HG02763 (cell line): ENCODE results near the gene NPTXR.

ENCODE experiments used
- ATAC-seq: cut with Tn5 transposase; IDR thresholded peaks from one replicate; pipeline ENCODE4 v1.9.1; 2021; ENCODE audit warnings: mild to moderate bottlenecking, moderate library complexity; ENCODE audit not compliant: unreplicated experiment

NPTXR gene

DNA sequence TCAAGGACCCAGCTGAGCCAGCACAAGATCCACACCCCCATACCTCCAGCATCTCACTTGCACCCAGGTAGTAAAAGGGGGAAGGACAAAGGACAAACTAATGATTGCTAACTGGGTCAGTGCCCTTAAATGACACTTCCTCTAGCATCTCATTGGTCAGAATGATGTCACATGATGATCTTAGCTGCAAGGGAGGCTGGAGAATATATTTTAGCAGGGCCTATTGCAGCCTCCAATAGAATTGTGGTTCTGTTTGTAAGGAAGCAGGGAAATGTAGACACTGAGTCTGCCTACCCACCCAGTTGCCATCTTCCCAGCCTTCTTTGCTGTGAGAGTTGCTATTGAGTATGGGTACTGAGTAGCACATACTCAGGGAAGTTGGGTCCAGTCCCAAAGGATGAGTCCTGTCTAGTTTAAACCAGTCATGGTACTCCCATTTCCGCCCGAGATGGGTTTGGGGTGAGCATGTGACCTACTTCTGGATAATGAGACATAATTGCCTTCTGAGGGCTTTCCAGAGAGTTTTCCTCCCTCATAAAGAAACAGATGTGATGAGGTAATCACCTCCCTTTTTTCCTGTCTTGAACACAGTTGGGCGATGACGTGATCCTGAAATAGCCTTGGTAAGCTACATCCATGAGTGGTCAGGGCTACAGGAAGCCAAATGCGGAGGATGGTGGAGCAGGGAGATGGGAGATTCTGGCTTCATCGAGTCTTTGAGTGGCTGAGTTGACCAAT, 44.4 kb downstream of the NPTXR start:
- ATAC-seq: no peak

DNA sequence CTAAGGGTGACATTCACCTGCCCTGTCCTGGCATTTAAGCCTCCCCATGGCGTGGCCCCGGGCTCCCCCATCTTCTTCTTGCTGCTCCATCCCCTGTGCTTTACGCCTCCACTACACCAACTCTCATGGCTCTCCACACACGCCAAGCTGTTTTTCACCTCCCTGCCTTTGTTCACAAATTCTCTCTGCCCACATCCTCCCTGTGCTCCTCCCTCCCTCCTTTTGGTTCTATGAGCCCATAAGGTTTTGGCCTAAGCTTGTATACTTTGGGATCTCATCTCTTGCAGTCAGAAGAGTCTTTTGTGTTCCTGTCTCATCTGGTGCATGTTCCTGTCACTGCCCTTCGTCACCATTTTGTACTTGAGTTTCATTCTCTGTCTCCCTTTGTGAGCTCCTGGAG, 45.3 kb downstream of the NPTXR start:
- ATAC-seq: no peak

DNA sequence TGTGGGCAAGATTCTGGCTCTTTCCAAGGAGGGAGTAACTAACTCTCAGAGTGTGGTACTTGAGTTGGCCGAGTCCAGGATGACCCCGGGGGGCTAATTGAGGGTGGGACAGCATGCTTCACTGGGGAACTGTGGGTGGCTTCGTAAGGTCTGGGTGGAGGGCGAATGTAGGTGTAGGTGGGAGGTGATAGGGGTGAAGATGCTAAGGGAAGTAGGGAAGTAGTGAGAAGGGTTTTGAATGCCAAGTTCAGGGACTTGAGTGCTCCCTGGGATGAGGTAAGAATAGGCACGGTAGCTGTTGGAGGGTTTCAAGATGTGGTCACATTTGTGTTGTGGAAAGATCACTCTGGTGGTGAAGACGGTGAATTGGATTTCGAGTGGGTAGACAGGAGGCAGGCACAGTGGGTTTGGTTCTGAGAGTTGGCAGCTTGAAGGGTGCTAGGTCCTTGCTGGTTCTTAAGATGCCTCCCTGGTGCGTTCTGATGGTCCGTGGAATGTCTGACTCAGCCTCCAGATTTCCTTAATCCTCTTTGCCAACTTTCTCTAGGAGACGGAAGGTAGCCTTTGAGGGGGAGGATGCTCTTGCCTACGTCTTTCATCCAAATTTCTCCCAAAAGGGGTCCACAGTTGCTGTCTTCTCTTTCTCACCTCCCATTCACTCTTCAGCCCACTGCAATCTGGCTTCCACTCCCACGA, 47.4 kb downstream of the NPTXR start:
- ATAC-seq: no peak

DNA sequence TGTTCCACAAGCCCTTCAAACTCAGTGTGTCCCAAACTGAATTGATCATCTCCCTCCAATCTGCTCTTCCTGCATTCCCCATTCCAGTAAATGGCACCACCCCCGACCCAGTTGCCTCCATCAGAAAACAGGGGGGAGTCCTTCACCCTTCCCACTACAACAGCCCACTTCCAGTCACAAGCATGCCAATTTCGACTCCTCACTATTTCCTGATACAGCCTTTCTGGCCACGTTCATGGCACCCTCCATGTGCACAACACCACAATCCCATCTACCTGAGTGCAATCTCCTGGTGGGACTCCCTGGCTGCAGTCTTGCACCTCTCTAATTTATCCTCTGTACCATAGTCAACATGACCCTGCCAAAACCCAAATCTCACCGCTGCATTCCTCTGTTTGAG, 48.3 kb downstream of the NPTXR start:
- ATAC-seq: no peak

DNA sequence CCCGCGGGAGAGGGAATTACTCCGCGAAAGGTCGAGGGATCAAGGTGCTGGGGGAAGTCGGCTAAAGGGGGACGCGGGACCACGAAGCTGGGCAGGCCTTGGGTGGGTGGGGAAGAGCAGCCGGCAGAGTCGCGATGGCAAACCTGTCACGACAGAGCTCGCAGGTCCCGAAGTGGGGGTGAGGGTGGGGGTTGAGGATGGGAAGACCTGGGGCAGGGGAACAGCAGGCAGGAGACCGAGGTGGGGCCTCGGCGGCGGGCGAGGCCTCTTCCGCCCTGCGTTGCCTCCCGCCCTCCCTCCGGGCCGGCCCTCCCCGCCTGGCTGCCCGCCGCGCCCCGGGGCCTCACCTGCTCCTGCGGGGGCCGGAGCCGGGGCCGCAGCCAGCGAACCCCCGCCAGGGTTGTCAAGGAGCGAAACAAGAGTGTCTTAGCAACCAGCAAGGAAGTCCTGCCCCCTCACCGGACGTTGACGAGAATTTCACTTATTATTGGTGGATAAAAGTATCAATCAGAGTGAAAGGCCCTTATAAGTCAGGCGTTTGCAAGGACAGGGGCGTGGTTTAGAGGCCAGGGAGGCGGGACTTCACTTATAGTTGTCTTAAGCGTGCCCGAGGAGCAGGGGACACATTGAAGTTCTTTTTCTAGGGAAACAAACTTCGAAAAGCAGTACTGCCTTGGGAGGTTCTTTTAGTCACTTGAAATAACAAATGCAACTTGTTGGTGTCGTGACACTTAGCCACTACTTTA, 49.9 kb downstream of the NPTXR start, which contains the start of gene DNAL4:
Gene DNAL4 (minus strand): TSS at position 423 of the 746 bp plus-strand sequence. CDS start 11,412 bp downstream, outside the sequence.
- ATAC-seq: peak; percentile 98

DNA sequence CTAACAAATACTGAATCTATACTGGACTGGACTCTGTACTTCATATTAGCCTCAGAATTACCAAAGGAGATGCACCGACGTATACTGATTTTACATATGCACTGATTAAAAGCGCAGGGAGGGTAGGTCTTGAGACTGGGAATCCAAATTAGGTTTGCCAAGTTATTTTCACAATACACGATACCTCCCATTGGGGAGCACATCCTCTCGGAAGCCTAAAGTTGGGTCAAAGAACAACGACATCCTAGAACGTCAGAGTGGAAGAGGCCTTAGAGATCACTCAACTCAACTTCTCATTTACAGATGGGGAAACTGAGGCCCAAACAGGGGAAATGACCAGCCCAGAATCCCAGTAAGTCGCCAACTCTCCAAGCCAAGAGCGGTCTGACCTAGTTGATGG, 50.5 kb downstream of the NPTXR start:
- ATAC-seq: no peak

DNA sequence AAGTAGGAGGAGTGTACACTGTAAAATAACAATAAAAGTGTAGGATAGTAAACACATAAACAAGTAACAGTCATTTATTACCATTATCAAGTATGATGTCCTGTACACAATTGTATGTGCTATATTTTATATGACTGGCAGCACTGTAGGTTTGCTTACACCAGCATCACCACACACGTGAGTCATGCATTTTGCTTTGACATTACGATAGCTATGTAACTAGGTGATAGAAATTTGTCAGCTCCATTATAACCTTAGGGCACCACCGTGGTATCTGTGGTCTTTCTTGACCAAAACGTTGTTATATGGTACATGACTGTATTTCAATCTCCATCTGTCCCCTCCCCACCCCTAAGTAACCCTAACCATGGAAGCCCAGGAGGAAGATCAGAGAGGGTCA, 51.0 kb downstream of the NPTXR start:
- ATAC-seq: no peak

DNA sequence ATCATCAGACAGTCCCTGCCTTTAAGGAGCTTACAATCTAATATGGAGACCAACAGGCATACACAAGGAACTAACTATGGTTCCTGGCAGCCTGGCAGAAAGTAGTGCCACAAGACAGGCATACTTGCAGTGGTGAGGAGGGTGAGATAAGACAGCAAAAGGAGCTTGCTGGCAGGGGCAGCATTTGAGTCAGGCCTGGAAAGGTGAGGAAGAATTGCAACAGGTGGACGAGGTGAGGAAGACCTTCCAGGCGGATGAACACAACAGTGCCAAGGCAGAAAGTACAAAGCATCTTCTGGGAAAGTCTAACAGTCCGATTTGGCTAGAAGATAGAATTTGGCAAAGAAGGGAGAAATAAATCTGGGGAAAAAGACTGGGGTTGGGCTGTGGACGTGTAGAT, 54.2 kb downstream of the NPTXR start:
- no peak for ATAC-seq

DNA sequence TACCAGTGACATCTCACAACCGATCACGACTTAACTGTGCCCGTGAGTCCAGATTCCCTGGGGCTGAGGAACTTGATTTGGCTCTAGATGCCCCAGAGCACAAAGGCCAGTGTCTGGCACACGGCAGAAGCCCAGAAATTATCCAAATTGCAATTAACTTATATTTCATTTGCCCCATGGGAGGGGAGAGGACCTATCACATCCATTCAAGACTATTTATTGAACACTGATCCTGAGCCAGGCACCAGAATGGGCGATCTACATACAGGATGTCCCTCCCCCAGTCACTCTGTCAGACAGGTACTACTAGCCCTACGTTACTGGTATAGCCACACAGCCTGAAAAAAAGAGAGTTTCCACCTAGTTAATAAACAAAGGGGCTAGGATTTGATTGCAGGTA, 55.0 kb downstream of the NPTXR start:
- ATAC-seq: no peak

DNA sequence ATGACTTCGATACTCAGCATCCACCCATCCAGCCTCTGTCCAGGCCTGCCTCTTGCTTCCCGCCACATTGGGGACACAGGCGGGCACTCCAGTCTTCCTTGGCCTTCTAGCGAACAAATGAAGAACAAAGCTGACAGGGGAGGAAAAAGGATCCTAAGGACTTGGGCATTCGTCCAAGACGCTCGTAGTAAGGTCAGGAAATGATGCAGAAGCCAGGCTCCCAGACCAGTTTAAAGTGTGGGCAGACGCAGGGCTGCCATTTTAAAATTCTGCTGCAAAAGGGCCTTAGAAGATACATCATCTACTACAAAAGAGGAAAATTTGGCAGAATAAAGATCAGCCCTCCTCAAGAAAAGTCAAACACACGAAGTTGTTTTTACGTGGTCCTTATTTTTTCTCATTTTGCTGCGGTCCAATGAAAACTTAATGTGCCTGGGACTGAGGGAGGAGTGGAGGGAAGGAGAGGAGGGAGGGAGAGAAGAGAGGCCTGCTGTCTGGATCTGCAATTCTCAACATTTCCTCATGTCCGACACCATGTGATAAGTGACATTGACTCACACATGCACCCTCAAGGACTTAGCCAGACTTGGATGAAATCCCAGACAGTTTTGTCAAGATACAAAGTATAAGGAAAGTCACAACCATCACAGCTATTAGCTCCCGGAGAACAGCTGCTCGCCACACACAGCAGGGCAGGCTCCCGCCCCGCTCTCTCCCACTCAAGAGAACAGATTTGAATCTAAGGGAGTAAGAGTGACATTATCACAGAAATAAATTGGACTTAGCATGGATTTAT, 55.6 kb downstream of the NPTXR start:
- no peak for ATAC-seq

DNA sequence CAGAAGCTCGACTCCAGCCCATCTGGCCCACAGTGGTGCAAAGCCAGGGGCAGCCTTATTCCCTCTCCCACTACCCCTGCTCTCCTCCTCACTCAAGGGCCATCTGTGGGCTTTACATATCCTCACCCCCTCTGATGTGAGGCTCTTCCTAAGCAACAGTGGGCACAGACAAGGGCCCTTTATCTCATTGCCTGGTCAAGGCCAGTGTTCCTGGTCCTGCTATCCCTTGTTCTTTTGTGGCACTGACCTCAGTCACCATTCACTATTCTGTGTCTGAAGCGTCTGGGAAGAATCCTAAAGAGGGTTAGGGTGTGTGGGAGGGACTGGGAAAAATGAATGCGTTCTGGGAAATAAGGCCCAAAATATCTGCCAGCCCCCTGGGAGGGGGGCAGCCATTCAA, 57.2 kb downstream of the NPTXR start:
- no peak for ATAC-seq

DNA sequence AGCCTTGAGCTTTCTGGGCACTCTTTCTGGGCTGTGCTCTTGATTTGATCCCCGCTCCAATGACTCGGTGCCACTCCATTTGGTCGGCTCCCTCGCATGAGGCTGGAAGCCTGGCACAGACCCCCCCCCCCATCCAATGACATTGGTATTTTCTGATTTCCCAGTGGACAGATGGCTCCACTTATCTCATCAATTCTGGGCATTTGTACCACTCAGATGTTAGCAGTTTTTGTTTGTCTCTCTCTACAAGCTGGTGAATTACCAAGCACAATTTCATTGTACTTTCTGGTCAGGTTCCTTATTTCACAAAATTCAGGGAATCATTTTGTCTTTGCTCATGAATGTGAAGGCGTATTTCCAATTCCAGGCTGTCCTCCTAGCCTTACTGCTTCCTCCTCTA, 59.0 kb downstream of the NPTXR start:
- ATAC-seq: no peak

DNA sequence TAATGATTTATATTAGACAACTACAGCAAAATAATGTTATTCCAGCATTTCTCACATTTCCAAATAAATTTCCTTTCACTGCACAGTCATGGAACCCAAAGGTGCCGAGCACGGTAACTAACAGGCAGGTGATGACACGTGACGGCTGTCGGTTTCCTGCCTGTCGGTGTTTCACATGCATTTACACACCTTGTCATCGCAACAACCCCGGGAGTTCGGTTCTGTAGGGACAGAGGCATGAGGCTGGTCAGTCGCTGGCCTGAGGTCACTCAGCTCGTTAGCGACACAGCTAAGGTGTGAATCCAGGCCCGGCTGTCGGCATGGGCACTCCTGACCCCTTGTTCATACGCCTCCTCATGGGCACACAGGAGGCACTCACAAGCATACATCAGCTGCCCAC, 59.8 kb downstream of the NPTXR start:
- ATAC-seq: no peak

DNA sequence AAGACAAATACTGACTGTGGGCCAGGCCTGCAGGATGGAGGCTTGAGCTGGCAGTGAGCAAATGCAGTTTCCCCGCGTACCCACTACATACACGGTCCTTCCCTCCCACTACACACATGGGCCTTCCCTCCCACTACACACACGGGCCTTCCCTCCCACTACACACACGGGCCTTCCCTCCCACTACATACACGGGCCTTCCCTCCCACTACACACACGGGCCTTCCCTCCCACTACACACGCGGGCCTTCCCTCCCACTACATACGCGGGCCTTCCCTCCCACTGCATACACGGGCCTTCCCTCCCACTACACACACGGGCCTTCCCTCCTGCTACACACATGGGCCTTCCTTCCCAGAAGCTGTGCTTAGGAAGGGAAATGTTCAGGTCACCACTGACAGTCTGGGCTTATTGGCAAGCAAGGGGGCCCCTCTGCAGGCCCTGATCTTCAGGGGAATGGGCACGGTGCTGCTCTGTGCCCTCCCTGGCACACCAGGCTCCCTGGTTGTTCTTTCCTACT, 60.7 kb downstream of the NPTXR start:
- no peak for ATAC-seq

DNA sequence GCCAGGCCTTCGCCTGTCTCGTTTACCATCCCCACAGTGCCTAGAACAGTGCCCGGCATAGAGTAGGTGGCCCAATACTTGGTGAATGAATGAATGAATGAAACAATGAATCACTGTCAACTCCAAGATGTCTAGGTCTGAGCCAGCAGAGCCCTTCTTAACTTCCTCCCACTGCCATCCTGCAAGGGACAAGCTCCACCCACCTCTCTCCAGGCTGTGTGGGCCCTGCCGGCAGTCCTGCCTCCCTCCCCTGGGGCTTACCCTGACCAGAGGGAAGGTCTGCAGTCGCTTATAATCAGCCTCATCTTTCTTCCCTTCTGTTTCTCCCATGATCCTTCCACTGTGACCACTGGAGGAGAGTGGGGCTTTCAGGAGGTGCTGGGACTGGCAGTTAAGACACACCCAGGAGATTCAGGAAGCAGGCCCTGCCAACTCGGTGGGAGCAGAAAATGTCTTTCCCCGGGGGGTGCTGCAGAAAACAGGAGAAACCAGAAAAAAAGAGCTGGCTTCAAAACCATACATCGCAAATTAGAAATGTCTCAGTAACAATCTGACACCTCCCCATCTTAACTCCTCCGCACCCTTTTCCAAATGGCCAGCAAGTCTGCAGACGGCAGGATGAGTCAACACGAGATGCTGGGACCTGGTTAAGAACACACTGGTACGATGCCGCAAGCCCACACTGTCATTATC, 61.3 kb downstream of the NPTXR start:
- no peak for ATAC-seq

DNA sequence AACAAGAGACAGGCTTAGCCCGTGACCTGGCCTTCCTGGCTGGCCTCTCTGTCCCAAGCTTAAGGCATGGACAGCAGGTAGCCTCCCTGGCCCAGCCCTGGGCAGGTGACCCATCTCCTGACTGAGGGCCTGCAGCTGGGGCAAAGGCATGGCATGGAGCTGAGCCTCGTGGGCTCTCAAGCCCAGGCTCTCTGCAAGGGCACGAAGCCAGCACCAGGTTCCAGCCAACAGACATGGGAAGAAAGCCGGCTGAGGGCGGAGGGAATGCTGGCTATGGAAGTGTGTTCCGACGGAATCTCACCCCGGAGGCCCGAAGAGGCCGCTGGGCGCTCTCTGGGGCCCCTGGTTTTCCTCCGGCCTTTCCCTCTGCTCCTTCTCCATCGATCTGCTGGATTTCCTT, 62.8 kb downstream of the NPTXR start:
- ATAC-seq: no peak

DNA sequence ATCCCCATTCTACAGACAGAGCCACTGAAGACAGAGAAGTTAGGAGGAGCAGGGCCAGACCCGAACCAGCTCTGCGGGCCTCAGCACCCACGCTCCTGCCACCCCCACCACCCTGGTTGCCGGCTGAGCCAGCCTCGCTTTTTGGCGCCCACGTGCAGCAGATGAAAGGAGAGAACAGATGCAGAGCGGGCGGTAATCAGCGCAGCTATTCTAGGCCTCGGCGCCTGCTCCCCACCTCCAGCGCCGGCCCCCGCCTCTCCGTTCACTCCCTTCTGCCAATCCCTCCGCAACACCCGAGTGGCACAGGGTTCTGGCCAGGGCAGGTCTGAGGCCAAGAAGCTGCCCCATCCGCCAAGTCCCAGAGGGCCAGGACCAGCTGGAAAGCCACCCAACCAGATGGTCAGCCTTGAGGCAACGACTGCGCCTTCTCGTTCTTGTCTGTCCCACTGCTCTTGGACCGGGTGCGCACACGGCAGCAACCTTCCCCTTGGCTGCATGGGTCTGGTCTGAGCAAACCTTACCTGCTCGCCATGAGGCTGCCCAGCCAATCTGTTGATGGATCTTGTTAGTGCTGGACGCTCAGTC, 66.6 kb downstream of the NPTXR start:
- ATAC-seq: no peak

DNA sequence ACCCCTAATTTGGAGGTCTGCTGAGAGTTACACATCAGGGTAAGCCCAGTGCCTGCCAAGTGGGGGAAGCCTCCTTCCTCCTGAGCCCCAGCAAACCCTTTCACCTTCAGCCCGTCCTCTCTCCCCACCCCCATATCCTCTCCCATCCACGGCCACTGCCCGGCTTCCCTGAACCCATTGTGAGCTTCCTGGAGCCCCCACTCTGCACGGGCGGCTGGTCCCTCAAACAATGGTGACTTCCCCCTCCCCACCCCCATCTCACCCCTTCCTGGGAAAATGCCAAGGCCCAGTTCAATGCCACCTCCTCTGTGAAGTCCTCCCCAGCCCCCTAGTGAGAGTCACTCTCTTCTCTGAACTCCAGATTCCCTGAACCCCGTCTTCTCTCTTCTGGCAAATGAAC, 67.7 kb downstream of the NPTXR start:
- no peak for ATAC-seq

DNA sequence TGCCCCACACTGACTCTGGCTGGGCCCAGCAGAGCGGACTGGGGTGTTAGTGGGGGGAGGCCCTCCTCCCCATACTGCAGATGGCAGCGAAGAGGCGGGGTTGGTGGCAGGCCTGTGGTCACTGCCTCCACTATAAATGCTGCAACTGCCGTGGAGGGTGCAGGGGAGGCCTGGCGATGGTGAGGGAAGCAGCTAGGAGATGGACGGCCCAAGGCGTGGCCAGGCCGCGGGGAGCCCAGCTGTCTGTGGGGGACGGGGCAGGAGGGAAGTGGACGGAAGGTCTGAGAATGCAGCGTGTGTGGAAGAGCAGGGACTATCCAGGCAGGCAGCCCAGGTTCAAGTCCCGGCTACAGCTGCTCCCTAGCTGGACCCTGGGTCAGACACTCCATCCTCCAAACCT, 68.2 kb downstream of the NPTXR start:
- no peak for ATAC-seq
